HepG2 (cell line): Measurements from ENCODE around the gene PDZD7. TPM values are rescaled to one million over a fixed set of nuclear protein-coding genes. Genes with fewer than 3 reads are reported as not detected.
A peak's percentile ranks its signal among the peaks of the same experiment; 100 is the strongest.

Experiments used
- ATF7-NPFF ChIP-seq: sonication (generic); formaldehyde crosslinking; IDR thresholded peaks from 2 replicates; pipeline ENCODE4 v1.8.1; 2023; ENCODE audit warnings: mild to moderate bottlenecking, low read depth, missing genetic modification reagents, moderate library complexity
- CENPX ChIP-seq: sonication (generic); formaldehyde crosslinking; IDR thresholded peaks from 2 replicates; pipeline ENCODE4 v1.9.0; 2021; ENCODE audit warnings: mild to moderate bottlenecking, missing genetic modification reagents, moderate library complexity
- GZF1 ChIP-seq: sonication (generic); formaldehyde crosslinking; IDR thresholded peaks from 2 replicates; pipeline ENCODE4 v1.5.1; 2020; ENCODE audit warnings: mild to moderate bottlenecking, missing genetic modification reagents
- MLLT10 ChIP-seq: sonication (generic); formaldehyde crosslinking; IDR thresholded peaks from 2 replicates; pipeline ENCODE4 v1.4.0; 2020; ENCODE audit warnings: missing genetic modification reagents
- PRDM15 ChIP-seq: sonication (generic); formaldehyde crosslinking; IDR thresholded peaks from 2 replicates; pipeline ENCODE4 v1.4.0; 2020; ENCODE audit warnings: missing genetic modification reagents
- RBM39 ChIP-seq: fragments of 200-400 bp; formaldehyde crosslinking; IDR thresholded peaks from one replicate; pipeline ENCODE4 v1.6.1; 2018; ENCODE audit warnings: antibody characterized with exemption, mild to moderate bottlenecking, low read depth, low read length; ENCODE audit not compliant: poor library complexity, severe bottlenecking
- RNF219 ChIP-seq: sonication (generic); formaldehyde crosslinking; IDR thresholded peaks from 2 replicates; pipeline ENCODE4 v1.5.0; 2020; ENCODE audit warnings: mild to moderate bottlenecking, missing genetic modification reagents
- SMYD3 ChIP-seq: sonication (generic); formaldehyde crosslinking; IDR thresholded peaks from 2 replicates; pipeline ENCODE4 v1.8.1; 2023; ENCODE audit warnings: mild to moderate bottlenecking, missing genetic modification reagents
- SNAPC2 ChIP-seq: sonication (generic); formaldehyde crosslinking; IDR thresholded peaks from 2 replicates; pipeline ENCODE4 v1.8.1; 2022; ENCODE audit warnings: mild to moderate bottlenecking, missing genetic modification reagents
- SYNCRIP ChIP-seq: fragments of 200-400 bp; formaldehyde crosslinking; IDR thresholded peaks from 2 replicates; pipeline ENCODE4 v1.6.1; 2018; ENCODE audit warnings: mild to moderate bottlenecking, low read depth, low read length; ENCODE audit not compliant: insufficient read depth
- ZBTB42 ChIP-seq: sonication (generic); formaldehyde crosslinking; IDR thresholded peaks from 2 replicates; pipeline ENCODE4 v1.5.0; 2020; ENCODE audit warnings: mild to moderate bottlenecking, missing genetic modification reagents
- ZNF142 ChIP-seq: sonication (generic); formaldehyde crosslinking; IDR thresholded peaks from 2 replicates; pipeline ENCODE4 v1.4.0; 2020; ENCODE audit warnings: missing genetic modification reagents
- ZNF280D ChIP-seq: sonication (generic); formaldehyde crosslinking; IDR thresholded peaks from 2 replicates; pipeline ENCODE4 v1.5.1; 2020; ENCODE audit warnings: mild to moderate bottlenecking, missing genetic modification reagents
- ZNF331 ChIP-seq: sonication (generic); formaldehyde crosslinking; IDR thresholded peaks from 2 replicates; pipeline ENCODE4 v1.4.0; 2020; ENCODE audit warnings: missing genetic modification reagents
- polyA plus RNA-seq, 8 experiments: library from polyadenylated mRNA; depleted of rRNA in 3 of 8; stranded (reverse) in 7 of 8; unstranded in 1 of 8; fragments of >200 nt; fragmentation: Illumina TruSeq in 4 of 8; extraction: Trizol in 4 of 8; gene quantifications; 2 replicates each; pipeline versions ENCODE4 v1.2.1 to v1.2.3, GENCODE V29; 2011 to 2016; ENCODE audit warnings: low read depth in 4 of 8, missing spikeins in 1 of 8, mixed read lengths in 1 of 8; ENCODE audit not compliant: insufficient read depth in 1 of 8
- total RNA-seq, 5 experiments: library from RNA; depleted of rRNA; stranded (reverse); fragments of >200 nt; fragmentation: Illumina TruSeq; extraction: Trizol; gene quantifications; 2 replicates each; pipeline ENCODE4 v1.2.3, GENCODE V29; 2016; ENCODE audit warnings: low read depth in 1 of 5

Gene PDZD7
- total and polyA plus RNA-seq, 2 of the 13 experiments (the other 11 are each of a cell fraction or from before 2014, with no cell fraction given) = 0.58 to 0.73 TPM

- no peak; the same call in 1 of the 2 replicates for TF ChIP-seq ZBTB42
- no peak for TF ChIP-seq PRDM15
- TF ChIP-seq SNAPC2 (CRISPR knock-in tag) = no peak
- TF ChIP-seq CENPX (CRISPR knock-in tag) = no peak
- TF ChIP-seq ATF7-NPFF (CRISPR knock-in tag) = peak; percentile 79
- no peak for TF ChIP-seq MLLT10 (CRISPR knock-in tag)
- no peak for TF ChIP-seq SMYD3 (CRISPR knock-in tag)
- peak; percentile 87 for TF ChIP-seq RBM39
- no peak; the same call in 1 of the 2 replicates for TF ChIP-seq RNF219 (CRISPR knock-in tag)
- TF ChIP-seq ZNF142 = no peak
- no peak for TF ChIP-seq ZNF280D (CRISPR knock-in tag)
- TF ChIP-seq GZF1 (CRISPR knock-in tag) = no peak
- TF ChIP-seq SYNCRIP = no peak
- TF ChIP-seq ZNF331 = peak; percentile 68; the same call in 1 of the 2 replicates
Measured at GRCh38 chr10:101060951-101061623, 30.2 kb upstream of the PDZD7 start (continued).
